SK-N-MC (cell line): ENCODE results near the gene GLTPD2.

Source experiments
- DNase-seq: peaks from one replicate; pipeline ENCODE4 v3.0.0-alpha.2; 2011; ENCODE audit warnings: low read depth, low spot score
- H3K27ac ChIP-seq: fragments of 200-600 bp; sonication (generic); 2 replicates; pipeline ENCODE4 v1.5.1; 2016; ENCODE audit warnings: mixed run types
- H3K36me3 ChIP-seq: fragments of 200-600 bp; sonication (generic); 2 replicates; pipeline ENCODE4 v1.6.1; 2017; ENCODE audit warnings: antibody characterized with exemption, low read length, mixed read lengths; ENCODE audit not compliant: insufficient read depth
- H3K4me3 ChIP-seq: fragments of 200-600 bp; sonication (generic); 2 replicates; pipeline ENCODE4 v1.5.1; 2016
- H3K9ac ChIP-seq: fragments of 200-600 bp; sonication (generic); 2 replicates; pipeline ENCODE4 v1.8.0; 2017; ENCODE audit warnings: mixed run types, mixed read lengths; ENCODE audit not compliant: insufficient read length
- H3K9me3 ChIP-seq: fragments of 200-600 bp; sonication (generic); 2 replicates; pipeline ENCODE4 v1.6.1; 2017; ENCODE audit warnings: low read depth, mild to moderate bottlenecking, antibody characterized with exemption, low read length, moderate library complexity, mixed read lengths
- EZH2 ChIP-seq: fragments of 200-600 bp; sonication (generic); IDR thresholded peaks from one replicate; pipeline ENCODE4 v1.6.1; 2017; ENCODE audit warnings: antibody characterized with exemption
- FOXP2 ChIP-seq: optimal IDR thresholded peaks from 2 replicates; pipeline ENCODE3; 2011; ENCODE audit warnings: mild to moderate bottlenecking, moderate library complexity; ENCODE audit not compliant: insufficient read depth; ENCODE audit errors: extremely low read length, control extremely low read depth
- POLR2AphosphoS5 ChIP-seq: IDR thresholded peaks from 2 replicates; pipeline ENCODE4 v1.6.1; 2012; ENCODE audit warnings: mild to moderate bottlenecking, low read depth, low read length, borderline replicate concordance

GLTPD2 gene

DNA sequence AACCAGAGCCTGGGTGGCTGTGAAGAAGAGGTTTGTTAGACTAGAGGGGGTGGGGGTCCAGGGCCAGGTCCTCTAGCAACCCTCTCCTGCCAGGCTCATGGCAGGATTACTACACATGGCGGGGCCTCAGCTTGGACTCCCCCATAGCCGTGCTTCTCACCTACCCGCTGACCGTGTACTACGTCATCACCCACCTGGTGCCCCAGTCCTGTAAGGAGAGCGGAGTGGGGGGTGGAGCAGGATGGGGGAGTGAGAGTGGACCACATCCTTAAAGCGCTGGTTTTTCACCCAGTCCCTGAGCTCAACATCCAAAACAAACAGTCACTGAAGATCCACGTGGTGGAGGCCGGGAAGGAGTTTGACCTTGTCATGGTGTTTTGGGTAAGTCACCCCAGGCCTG, 44.9 kb upstream of the GLTPD2 start:
- Histone ChIP-seq H3K4me3 (no peak overlapping the region), H3K9ac (no peak overlapping the region), H3K27ac (no peak overlapping the region), H3K36me3 (no peaks in the 10 kb centered on the region), H3K9me3 (no peaks in the 10 kb centered on the region)
- TF ChIP-seq FOXP2 = no peak
- TF ChIP-seq EZH2 = no peak
- no peak for TF ChIP-seq POLR2AphosphoS5
- no peak for DNase-seq

GRCh38 chr17:4744999-4745969, 43.5 kb upstream of the GLTPD2 start:
- Histone ChIP-seq H3K9me3 (no peaks in the 10 kb centered on the region), H3K27ac (no peak overlapping the region), H3K9ac (no peak overlapping the region), H3K4me3 (no peak overlapping the region), H3K36me3 (no peaks in the 10 kb centered on the region)
- TF ChIP-seq FOXP2 = no peak
- no peak for DNase-seq

DNA sequence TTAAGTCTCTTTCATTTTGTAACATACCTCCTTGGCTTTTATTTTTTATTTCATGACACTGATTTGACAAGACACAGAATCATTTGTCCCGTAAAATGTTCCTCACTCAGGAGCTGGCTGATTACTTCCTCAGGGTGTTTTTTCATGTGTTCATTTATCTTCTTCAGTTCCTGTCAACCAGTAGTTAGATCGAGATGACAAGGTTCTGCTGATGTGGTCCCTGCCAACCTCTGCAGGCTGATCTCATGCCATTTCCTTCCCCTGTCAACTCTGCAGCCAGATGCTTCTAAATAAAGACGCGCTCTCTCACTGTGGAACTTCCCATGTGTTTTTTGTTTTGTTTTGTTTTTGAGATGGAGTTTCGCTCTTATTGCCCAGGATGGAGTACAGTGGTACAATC, 40.9 kb upstream of the GLTPD2 start:
- no peak for DNase-seq
- Histone ChIP-seq H3K27ac (no peak overlapping the region), H3K36me3 (no peaks in the 10 kb centered on the region), H3K9me3 (no peaks in the 10 kb centered on the region), H3K4me3 (no peak overlapping the region), H3K9ac (no peak overlapping the region)
- TF ChIP-seq POLR2AphosphoS5 (no peak), EZH2 (no peak), FOXP2 (no peak)

DNA sequence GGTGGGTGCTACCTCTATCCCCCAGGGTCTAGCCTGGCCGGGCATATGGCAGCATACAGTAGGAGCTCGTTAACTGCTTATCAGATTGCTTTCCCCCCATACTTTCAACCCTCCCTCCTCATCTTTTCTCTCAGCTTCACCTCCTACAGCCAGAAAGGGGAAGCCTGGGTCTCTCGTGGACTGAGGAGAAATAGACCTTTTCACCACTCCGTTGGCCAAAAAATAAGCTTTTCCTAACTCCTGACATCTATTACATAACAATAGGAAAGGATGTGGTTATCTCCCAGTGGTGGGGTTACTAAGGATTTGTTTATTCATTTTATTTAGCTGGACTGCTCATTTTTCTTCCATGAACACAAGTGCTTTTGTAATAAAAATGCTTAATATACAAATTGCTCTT, 40.1 kb upstream of the GLTPD2 start:
- Histone ChIP-seq H3K9me3 (no peaks in the 10 kb centered on the region), H3K9ac (no peak overlapping the region), H3K4me3 (no peak overlapping the region), H3K36me3 (no peaks in the 10 kb centered on the region), H3K27ac (no peak overlapping the region)
- TF ChIP-seq FOXP2 (no peak), EZH2 (no peak), POLR2AphosphoS5 (no peak)
- no peak for DNase-seq

- TF ChIP-seq EZH2 = no peak
- TF ChIP-seq FOXP2 = no peak
- TF ChIP-seq POLR2AphosphoS5 = no peak
- H3K4me3 ChIP-seq = no peak overlapping the region
- DNase-seq = no peak
- H3K9ac ChIP-seq = no peak overlapping the region
- H3K27ac ChIP-seq = no peak overlapping the region
- H3K9me3 ChIP-seq = no peaks in the 10 kb centered on the region
- H3K36me3 ChIP-seq = no peaks in the 10 kb centered on the region
Observed at GRCh38 chr17:4750606-4751005, 38.2 kb upstream of the GLTPD2 start.

GRCh38 chr17:4751932-4752331, 36.8 kb upstream of the GLTPD2 start:
- Histone ChIP-seq H3K9me3 (no peaks in the 10 kb centered on the region), H3K9ac (no peak overlapping the region), H3K36me3 (no peaks in the 10 kb centered on the region), H3K4me3 (no peak overlapping the region), H3K27ac (no peak overlapping the region)
- TF ChIP-seq EZH2 (no peak), FOXP2 (no peak), POLR2AphosphoS5 (no peak)
- DNase-seq = no peak

- no peak overlapping the region for H3K9ac ChIP-seq
- no peak for TF ChIP-seq POLR2AphosphoS5
- no peak for TF ChIP-seq EZH2
- no peak for TF ChIP-seq FOXP2
- no peaks in the 10 kb centered on the region for H3K36me3 ChIP-seq
- H3K9me3 ChIP-seq = no peaks in the 10 kb centered on the region
- no peak overlapping the region for H3K4me3 ChIP-seq
- DNase-seq = no peak
- no peak overlapping the region for H3K27ac ChIP-seq
Observed at GRCh38 chr17:4753392-4753791, 35.4 kb upstream of the GLTPD2 start.

DNA sequence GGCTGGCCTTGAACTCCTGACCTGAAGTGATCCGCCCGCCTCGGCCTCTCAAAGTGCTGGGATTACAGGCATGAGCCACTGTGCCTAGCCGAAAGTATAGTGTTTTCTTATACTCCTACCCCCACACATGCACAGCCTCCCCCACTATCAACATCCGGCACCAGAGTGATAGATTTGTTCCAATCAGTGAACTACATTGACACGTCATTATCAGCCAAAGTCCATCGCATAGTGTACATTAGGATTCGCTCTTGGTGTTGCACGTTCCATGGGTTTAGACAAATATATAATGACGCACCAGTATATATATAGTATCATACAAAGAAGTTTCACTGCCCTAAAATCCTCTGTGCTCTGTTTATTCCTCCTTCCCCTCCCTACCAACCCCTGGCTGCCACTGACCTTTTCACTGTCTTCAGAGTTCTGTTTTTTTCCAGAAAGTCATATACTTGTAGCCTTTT, 29.0 kb upstream of the GLTPD2 start:
- Histone ChIP-seq H3K27ac (no peak overlapping the region), H3K36me3 (no peaks in the 10 kb centered on the region), H3K9ac (no peak overlapping the region), H3K9me3 (no peaks in the 10 kb centered on the region), H3K4me3 (no peak overlapping the region)
- no peak for DNase-seq
- no peak for TF ChIP-seq FOXP2
- no peak for TF ChIP-seq POLR2AphosphoS5
- TF ChIP-seq EZH2 = no peak

DNA sequence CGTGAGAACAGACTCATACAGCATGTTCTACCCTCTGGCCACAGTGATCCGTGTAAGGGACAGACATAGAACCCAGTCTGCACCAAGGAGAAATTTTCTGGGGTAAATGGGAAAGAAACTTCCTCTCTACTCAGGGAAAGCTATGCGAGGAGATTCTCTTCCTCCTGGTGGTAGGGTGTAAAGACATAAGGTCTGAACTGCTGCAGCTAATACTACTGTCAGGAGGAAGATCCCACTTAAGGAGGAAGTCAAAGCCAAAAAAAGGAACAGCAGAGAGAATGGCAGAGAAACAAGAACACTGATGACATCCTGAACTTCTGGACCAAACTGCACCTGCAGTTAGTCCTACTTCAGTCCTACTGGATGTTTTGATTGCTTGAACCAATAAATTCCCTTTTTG, 24.2 kb upstream of the GLTPD2 start:
- Histone ChIP-seq H3K36me3 (no peaks in the 10 kb centered on the region), H3K9ac (no peak overlapping the region), H3K4me3 (no peak overlapping the region), H3K27ac (no peak overlapping the region), H3K9me3 (no peaks in the 10 kb centered on the region)
- no peak for TF ChIP-seq FOXP2
- TF ChIP-seq EZH2 = no peak
- no peak for TF ChIP-seq POLR2AphosphoS5
- no peak for DNase-seq
